Peyer's patch (tissue), 4 donors: ENCODE data around the gene KIF25.

Experiments
- POLR2A ChIP-seq, 2 donors: fragments of 450-650 bp; IDR thresholded peaks; one replicate each; pipeline ENCODE4 v1.5.1; 2017; ENCODE audit warnings: antibody characterized with exemption in 2 of 2, mild to moderate bottlenecking in 2 of 2, moderate library complexity in 2 of 2
- TF ChIP-seq, protein P1 (sequence below), 6 experiments: fragments of 450-650 bp in 4 of 6; fragments of 200-600 bp in 2 of 6; sonication (generic) in 1 of 6; IDR thresholded peaks; one replicate each; pipeline ENCODE4 v1.5.1; 2017 to 2019; ENCODE audit warnings: antibody characterized with exemption in 6 of 6, mild to moderate bottlenecking in 3 of 6, moderate library complexity in 1 of 6

DNA sequence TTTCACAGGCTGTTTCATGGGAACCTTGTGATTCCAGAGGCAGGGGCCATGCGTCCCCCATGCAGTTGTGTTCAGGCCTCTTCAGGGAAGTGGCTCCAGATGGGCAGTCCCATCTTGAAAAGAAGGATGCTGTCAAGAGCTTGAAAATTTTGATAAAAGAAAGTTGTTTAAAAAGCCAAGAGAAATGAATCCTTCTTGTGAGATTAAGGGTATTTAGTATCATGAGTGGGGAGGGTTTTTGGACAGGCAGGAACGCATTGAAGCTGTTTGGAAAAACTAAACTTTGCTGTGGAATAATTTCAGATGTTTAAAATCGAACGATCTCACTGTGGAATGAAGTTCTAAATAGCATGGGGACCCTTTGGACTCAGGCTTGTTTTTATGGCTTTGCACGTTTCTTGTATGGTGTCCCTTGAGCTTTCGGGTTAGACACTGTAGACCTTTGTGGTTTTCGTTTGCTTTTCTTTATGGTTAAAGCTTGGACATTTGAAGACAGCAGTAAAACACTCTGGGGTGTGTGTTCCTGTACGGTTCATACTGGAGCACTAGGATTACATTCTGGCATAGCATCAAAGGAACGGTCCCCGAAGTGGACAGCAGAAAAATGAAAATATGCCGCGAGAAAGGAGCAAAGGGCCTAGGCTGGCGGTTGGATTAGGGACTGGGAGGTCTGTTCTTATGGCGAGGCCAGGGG, 18.2 kb downstream of the KIF25 start:
- TF ChIP-seq, protein P1, sequence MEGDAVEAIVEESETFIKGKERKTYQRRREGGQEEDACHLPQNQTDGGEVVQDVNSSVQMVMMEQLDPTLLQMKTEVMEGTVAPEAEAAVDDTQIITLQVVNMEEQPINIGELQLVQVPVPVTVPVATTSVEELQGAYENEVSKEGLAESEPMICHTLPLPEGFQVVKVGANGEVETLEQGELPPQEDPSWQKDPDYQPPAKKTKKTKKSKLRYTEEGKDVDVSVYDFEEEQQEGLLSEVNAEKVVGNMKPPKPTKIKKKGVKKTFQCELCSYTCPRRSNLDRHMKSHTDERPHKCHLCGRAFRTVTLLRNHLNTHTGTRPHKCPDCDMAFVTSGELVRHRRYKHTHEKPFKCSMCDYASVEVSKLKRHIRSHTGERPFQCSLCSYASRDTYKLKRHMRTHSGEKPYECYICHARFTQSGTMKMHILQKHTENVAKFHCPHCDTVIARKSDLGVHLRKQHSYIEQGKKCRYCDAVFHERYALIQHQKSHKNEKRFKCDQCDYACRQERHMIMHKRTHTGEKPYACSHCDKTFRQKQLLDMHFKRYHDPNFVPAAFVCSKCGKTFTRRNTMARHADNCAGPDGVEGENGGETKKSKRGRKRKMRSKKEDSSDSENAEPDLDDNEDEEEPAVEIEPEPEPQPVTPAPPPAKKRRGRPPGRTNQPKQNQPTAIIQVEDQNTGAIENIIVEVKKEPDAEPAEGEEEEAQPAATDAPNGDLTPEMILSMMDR (IDR thresholded peaks at IDR 0.05): no peak
- no peak for TF ChIP-seq POLR2A (IDR thresholded peaks at IDR 0.05)
